Vagina (tissue), 2 donors: ENCODE data around the gene ATP6V1G2.

Experiments used
- CTCF ChIP-seq, 3 experiments: fragments of 450-650 bp in 2 of 3; fragments of 200-600 bp in 1 of 3; sonication (generic) in 1 of 3; IDR thresholded peaks; one replicate each; pipeline ENCODE4 v1.5.1; 2017 to 2019; ENCODE audit warnings: antibody characterized with exemption in 3 of 3, mild to moderate bottlenecking in 2 of 3, moderate library complexity in 2 of 3
- POLR2A ChIP-seq, 2 donors: fragments of 450-650 bp; IDR thresholded peaks; one replicate each; pipeline ENCODE4 v1.6.1; 2017; ENCODE audit warnings: antibody characterized with exemption in 2 of 2, mild to moderate bottlenecking in 2 of 2, moderate library complexity in 2 of 2

- TF ChIP-seq CTCF (IDR thresholded peaks at IDR 0.05) (no peak), POLR2A (IDR thresholded peaks at IDR 0.05) (no peak)
These were observed 9.9 kb upstream of the ATP6V1G2 start for GRCh38 chr6:31556307-31556706.
